Ectodermal cell (in vitro differentiated cells): ENCODE measurements around the gene TM7SF2.

Experiments
- H3K27ac ChIP-seq: 2 replicates; pipeline ENCODE4 v1.7.0; 2013; ENCODE audit warnings: mild to moderate bottlenecking, low read depth, low read length; ENCODE audit not compliant: insufficient read depth, poor library complexity, severe bottlenecking
- H3K27me3 ChIP-seq: 2 replicates; pipeline ENCODE4 v1.7.0; 2013; ENCODE audit warnings: mild to moderate bottlenecking, low read length; ENCODE audit not compliant: insufficient read depth, control insufficient read depth, poor library complexity, severe bottlenecking
- H3K36me3 ChIP-seq: one replicate; pipeline ENCODE4 v1.7.0; 2013; ENCODE audit warnings: low read length; ENCODE audit not compliant: control insufficient read depth, insufficient read depth
- H3K4me1 ChIP-seq: one replicate; pipeline ENCODE4 v1.7.0; 2013; ENCODE audit warnings: low read length; ENCODE audit not compliant: control insufficient read depth, insufficient read depth
- H3K4me3 ChIP-seq: 2 replicates; pipeline ENCODE4 v1.7.0; 2013; ENCODE audit warnings: low read depth, low read length, control low read depth; ENCODE audit not compliant: insufficient read depth
- H3K9me3 ChIP-seq: 2 replicates; pipeline ENCODE4 v1.7.0; 2013; ENCODE audit warnings: mild to moderate bottlenecking, low read length, moderate library complexity; ENCODE audit not compliant: control insufficient read depth
- WGBS, 2 experiments: methylation state at CpG; one replicate each; pipeline ENCODE4 v1.1.7; 2013; ENCODE audit warnings: missing lambda C conversion rate in 2 of 2; 5-methylcytosine and 5-hydroxymethylcytosine counted together

TM7SF2 gene

GRCh38 chr11:65121447-65121864 lies 9.8 kb downstream of the TM7SF2 start:
- no peaks in the 10 kb centered on the region for H3K27me3 ChIP-seq
- H3K4me1 ChIP-seq: peaks cover 3% of the 10 kb centered on the region
- no peaks in the 10 kb centered on the region for H3K9me3 ChIP-seq
- peaks cover 26% of the 10 kb centered on the region for H3K36me3 ChIP-seq
- H3K27ac ChIP-seq: no peak overlapping the region
- 5% methylated on average over 22 of the region's 22 CpGs for WGBS, 2 experiments
- peak overlapping the region; percentile 95 for H3K4me3 ChIP-seq

GRCh38 chr11:65121865-65122696 lies 10.4 kb downstream of the TM7SF2 start, which contains the start of the genes FAU and MRPL49:
TSS of gene FAU (minus strand) at chr11:65122134. CDS start at chr11:65121813, 321 bp downstream.
TSS of gene MRPL49 (plus strand) at chr11:65122321. CDS start at chr11:65122347, 26 bp downstream.
- H3K27me3 ChIP-seq: no peaks in the 10 kb centered on the region
- H3K9me3 ChIP-seq: no peaks in the 10 kb centered on the region
- WGBS, 2 experiments: 0 to 1% methylated on average over 64 of the region's 64 CpGs
- no peaks in the 10 kb centered on the region for H3K4me1 ChIP-seq
- H3K36me3 ChIP-seq: peaks cover 32% of the 10 kb centered on the region
- peak within 1 kb of the TSS; percentile 62 for H3K27ac ChIP-seq
- H3K4me3 ChIP-seq: peak within 1 kb of the TSS; percentile 95

GRCh38 chr11:65124480-65125196 lies 13.0 kb downstream of the TM7SF2 start:
- H3K4me1 ChIP-seq: no peaks in the 10 kb centered on the region
- H3K9me3 ChIP-seq: no peaks in the 10 kb centered on the region
- H3K4me3 ChIP-seq: no peak overlapping the region
- no peaks in the 10 kb centered on the region for H3K27me3 ChIP-seq
- H3K27ac ChIP-seq: no peak overlapping the region
- WGBS, 2 experiments: 94 to 97% methylated on average over 3 to 5 of the region's 5 CpGs
- peaks cover 31% of the 10 kb centered on the region for H3K36me3 ChIP-seq

- Histone ChIP-seq H3K4me3 (no peak overlapping the region), H3K27ac (no peak overlapping the region), H3K9me3 (no peaks in the 10 kb centered on the region), H3K36me3 (peaks cover 23% of the 10 kb centered on the region), H3K27me3 (no peaks in the 10 kb centered on the region), H3K4me1 (no peaks in the 10 kb centered on the region)
- 95 to 97% methylated on average over 12 of the region's 12 CpGs for WGBS, 2 experiments
Observed at GRCh38 chr11:65125197-65126056, 13.8 kb downstream of the TM7SF2 start.

- Histone ChIP-seq H3K4me1 (no peaks in the 10 kb centered on the region), H3K27me3 (no peaks in the 10 kb centered on the region), H3K4me3 (no peak overlapping the region), H3K9me3 (no peaks in the 10 kb centered on the region), H3K36me3 (peaks cover 20% of the 10 kb centered on the region), H3K27ac (no peak overlapping the region)
- 91 to 96% methylated on average over 6 of the region's 6 CpGs for WGBS, 2 experiments
Observed at GRCh38 chr11:65126624-65127274, 15.1 kb downstream of the TM7SF2 start.

DNA sequence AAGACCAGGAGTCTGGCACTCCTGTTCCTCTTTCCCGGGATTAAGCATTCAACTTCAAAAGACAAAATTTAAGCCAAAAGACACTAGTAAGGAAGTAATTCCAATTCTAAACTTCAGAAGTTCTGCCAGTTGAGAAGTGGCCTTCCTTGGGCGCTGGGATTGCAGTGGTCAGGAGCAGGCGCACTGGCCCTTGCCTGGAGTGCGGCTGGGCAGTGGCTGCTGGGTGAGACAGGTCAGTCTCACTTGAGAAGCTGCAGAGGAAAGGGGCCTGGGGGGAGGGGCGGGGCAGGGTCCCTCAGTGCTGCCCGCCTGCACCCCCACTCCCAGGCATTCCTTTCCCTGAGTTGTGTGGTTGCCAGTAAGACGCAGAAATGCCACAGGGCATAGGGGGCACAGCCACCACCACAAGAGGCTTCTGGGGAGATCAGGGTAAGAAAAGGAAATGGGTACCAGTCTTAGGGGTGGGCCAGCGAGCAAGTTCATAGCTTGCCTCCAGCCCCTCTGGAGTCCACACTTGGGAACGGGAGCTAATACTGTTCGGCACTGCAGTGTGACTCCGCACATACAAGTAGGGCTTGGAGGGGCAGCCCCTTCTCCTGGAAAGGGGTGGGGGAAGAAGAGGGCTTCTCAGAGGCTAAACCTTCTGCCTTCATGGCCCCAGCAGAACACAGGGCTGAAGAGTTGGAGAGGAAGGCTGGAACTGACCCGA lies 16.0 kb downstream of the TM7SF2 start:
- 93 to 96% methylated on average over 12 of the region's 12 CpGs for WGBS, 2 experiments
- Histone ChIP-seq H3K4me1 (no peaks in the 10 kb centered on the region), H3K27me3 (no peaks in the 10 kb centered on the region), H3K27ac (no peak overlapping the region), H3K36me3 (peaks cover 20% of the 10 kb centered on the region), H3K9me3 (no peaks in the 10 kb centered on the region), H3K4me3 (no peak overlapping the region)

- WGBS, 2 experiments: 93 to 94% methylated on average over 15 of the region's 15 CpGs
- peaks cover 20% of the 10 kb centered on the region for H3K36me3 ChIP-seq
- H3K4me1 ChIP-seq: peaks cover 6% of the 10 kb centered on the region
Observed at GRCh38 chr11:65128182-65129145, 16.8 kb downstream of the TM7SF2 start.

DNA sequence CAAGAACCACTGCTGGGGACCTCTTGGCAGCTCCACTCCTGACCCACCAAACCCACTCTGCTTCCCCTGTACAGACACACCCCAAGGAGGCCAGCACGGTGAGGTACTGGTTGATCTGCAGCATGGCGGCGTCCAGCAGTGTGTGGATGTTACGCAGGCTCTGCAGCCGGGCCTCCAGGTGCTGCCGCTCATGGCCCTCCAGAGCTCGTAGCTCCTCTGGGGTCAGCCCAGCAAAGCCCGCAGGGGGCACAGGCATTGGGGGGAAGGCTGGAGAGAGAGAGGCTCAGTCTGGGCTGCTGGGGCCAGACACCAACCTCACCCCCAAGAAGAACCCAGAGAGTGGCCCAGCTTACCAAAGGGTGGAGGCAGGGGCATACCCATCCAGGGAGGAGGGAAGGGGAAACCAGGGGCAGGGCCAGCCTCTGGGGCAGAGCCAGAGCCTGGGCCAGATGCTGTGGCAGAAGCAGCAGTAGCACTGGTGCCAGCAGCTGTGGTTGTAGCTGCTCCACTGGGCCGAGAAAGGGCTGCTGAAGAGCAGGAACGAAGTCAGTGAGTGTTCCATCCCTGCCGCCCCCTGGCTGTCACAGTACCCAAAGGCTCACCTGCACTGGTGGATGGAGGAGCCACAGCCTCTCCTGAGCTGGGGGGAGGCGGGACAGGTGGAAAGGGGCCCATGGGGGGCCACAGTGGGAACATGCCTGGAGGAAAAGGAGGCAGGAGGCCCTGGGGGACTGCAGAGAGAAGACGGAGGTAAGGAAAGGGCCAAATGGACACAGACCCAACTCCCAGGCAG lies 18.2 kb downstream of the TM7SF2 start:
- Histone ChIP-seq H3K27ac (no peak overlapping the region), H3K4me1 (peaks cover 9% of the 10 kb centered on the region), H3K27me3 (no peaks in the 10 kb centered on the region), H3K36me3 (peaks cover 20% of the 10 kb centered on the region), H3K9me3 (no peaks in the 10 kb centered on the region), H3K4me3 (no peak overlapping the region)
- WGBS, 2 experiments: 93 to 94% methylated on average over 13 of the region's 13 CpGs

More at GRCh38 chr11:65128182-65129145, 16.8 kb downstream of the TM7SF2 start:
- no peaks in the 10 kb centered on the region for H3K27me3 ChIP-seq
- H3K27ac ChIP-seq: no peak overlapping the region
- no peaks in the 10 kb centered on the region for H3K9me3 ChIP-seq
- no peak overlapping the region for H3K4me3 ChIP-seq
